Stimulated activated effector memory CD8-positive, alpha-beta T cell treated with anti-CD3 and anti-CD28 coated beads, Interleukin-12 subunit alpha, Interleukin-12 subunit beta, amount 100 ng/mL, for 72 hours (primary cell): ENCODE measurements around the gene SLC31A2.

ENCODE experiments used
- ATAC-seq: fragments of 150-1000 bp; cut with Tn5 transposase; 2 replicates; pipeline ENCODE4 v1.10.0; 2021
- DNase-seq, 2 donors: peaks; one replicate each; pipeline ENCODE4 v3.0.0; 2021 to 2022; ENCODE audit warnings: low spot score in 2 of 2
- H3K27ac Mint-ChIP-seq: one replicate; pipeline ENCODE4 v1.8.0; 2022; ENCODE audit warnings: mild to moderate bottlenecking, mixed read lengths
- H3K36me3 Mint-ChIP-seq: one replicate; pipeline ENCODE4 v1.8.0; 2022; ENCODE audit warnings: mild to moderate bottlenecking, mixed read lengths
- H3K4me1 Mint-ChIP-seq: one replicate; pipeline ENCODE4 v1.8.0; 2022; ENCODE audit warnings: mixed read lengths
- H3K4me3 Mint-ChIP-seq: one replicate; pipeline ENCODE4 v1.8.0; 2022; ENCODE audit warnings: mild to moderate bottlenecking, mixed read lengths
- H3K9me3 Mint-ChIP-seq: one replicate; pipeline ENCODE4 v1.8.0; 2022; ENCODE audit warnings: mixed read lengths

The SLC31A2 gene

GRCh38 chr9:113164536-113165300 lies 13.9 kb downstream of the SLC31A2 start:
- Mint-ChIP-seq H3K27ac (no peak overlapping the region), H3K9me3 (no peaks in the 10 kb centered on the region), H3K4me3 (no peak overlapping the region), H3K4me1 (peaks cover 5% of the 10 kb centered on the region), H3K36me3 (peaks cover 90% of the 10 kb centered on the region)
- no peak for ATAC-seq
- DNase-seq = no peak

GRCh38 chr9:113166039-113166438 lies 15.2 kb downstream of the SLC31A2 start:
- Mint-ChIP-seq H3K4me3 (no peak overlapping the region), H3K36me3 (peaks cover 90% of the 10 kb centered on the region), H3K27ac (peak overlapping the region; percentile 53), H3K9me3 (no peaks in the 10 kb centered on the region), H3K4me1 (no peaks in the 10 kb centered on the region)
- DNase-seq (no peak), ATAC-seq (no peak)

GRCh38 chr9:113168809-113169208 lies 18.0 kb downstream of the SLC31A2 start:
- Mint-ChIP-seq H3K36me3 (peaks cover 99% of the 10 kb centered on the region), H3K4me1 (no peaks in the 10 kb centered on the region), H3K27ac (peak overlapping the region; percentile 82), H3K9me3 (no peaks in the 10 kb centered on the region), H3K4me3 (no peak overlapping the region)
- DNase-seq (no peak), ATAC-seq (no peak)

GRCh38 chr9:113173341-113173740 lies 22.5 kb downstream of the SLC31A2 start:
- no peaks in the 10 kb centered on the region for H3K9me3 Mint-ChIP-seq
- H3K27ac Mint-ChIP-seq = no peak overlapping the region
- no peaks in the 10 kb centered on the region for H3K4me1 Mint-ChIP-seq
- no peak overlapping the region for H3K4me3 Mint-ChIP-seq
- H3K36me3 Mint-ChIP-seq = peaks cover 100% of the 10 kb centered on the region
- DNase-seq (no peak), ATAC-seq (no peak)

- Mint-ChIP-seq H3K36me3 (peaks cover 100% of the 10 kb centered on the region), H3K9me3 (no peaks in the 10 kb centered on the region)
- no peak for DNase-seq
Measured at GRCh38 chr9:113176803-113177202, 26.0 kb downstream of the SLC31A2 start.

GRCh38 chr9:113177251-113177650 lies 26.4 kb downstream of the SLC31A2 start:
- Mint-ChIP-seq H3K36me3 (peaks cover 100% of the 10 kb centered on the region), H3K9me3 (no peaks in the 10 kb centered on the region), H3K27ac (no peak overlapping the region), H3K4me3 (no peak overlapping the region), H3K4me1 (no peaks in the 10 kb centered on the region)
- ATAC-seq (no peak), DNase-seq (no peak)

More at GRCh38 chr9:113176803-113177202, 26.0 kb downstream of the SLC31A2 start:
- Mint-ChIP-seq H3K27ac (no peak overlapping the region), H3K4me1 (no peaks in the 10 kb centered on the region), H3K4me3 (no peak overlapping the region)
- no peak for ATAC-seq

- ATAC-seq = no peak
- Mint-ChIP-seq H3K4me3 (no peak overlapping the region), H3K27ac (peak overlapping the region; percentile 6)
Measured at GRCh38 chr9:113178087-113178486, 27.3 kb downstream of the SLC31A2 start.

GRCh38 chr9:113179839-113180238 lies 29.0 kb downstream of the SLC31A2 start:
- ATAC-seq (no peak), DNase-seq (no peak)
- H3K36me3 Mint-ChIP-seq = peaks cover 100% of the 10 kb centered on the region
- no peaks in the 10 kb centered on the region for H3K4me1 Mint-ChIP-seq
- H3K4me3 Mint-ChIP-seq = no peak overlapping the region
- no peak overlapping the region for H3K27ac Mint-ChIP-seq
- H3K9me3 Mint-ChIP-seq = no peaks in the 10 kb centered on the region

More at GRCh38 chr9:113178087-113178486, 27.3 kb downstream of the SLC31A2 start:
- no peaks in the 10 kb centered on the region for H3K4me1 Mint-ChIP-seq
- peaks cover 100% of the 10 kb centered on the region for H3K36me3 Mint-ChIP-seq
- DNase-seq = no peak
- H3K9me3 Mint-ChIP-seq = no peaks in the 10 kb centered on the region

GRCh38 chr9:113181165-113181564 lies 30.4 kb downstream of the SLC31A2 start:
- DNase-seq (no peak), ATAC-seq (no peak)
- Mint-ChIP-seq H3K4me1 (no peaks in the 10 kb centered on the region), H3K9me3 (no peaks in the 10 kb centered on the region), H3K36me3 (peaks cover 100% of the 10 kb centered on the region), H3K4me3 (no peak overlapping the region), H3K27ac (peak overlapping the region; percentile 18)

GRCh38 chr9:113183956-113184488 lies 33.2 kb downstream of the SLC31A2 start:
- DNase-seq (no peak), ATAC-seq (peak; percentile 37)
- H3K4me1 Mint-ChIP-seq = no peaks in the 10 kb centered on the region
- H3K27ac Mint-ChIP-seq = peak overlapping the region; percentile 50
- H3K9me3 Mint-ChIP-seq = no peaks in the 10 kb centered on the region
- H3K4me3 Mint-ChIP-seq = no peak overlapping the region
- peaks cover 100% of the 10 kb centered on the region for H3K36me3 Mint-ChIP-seq

GRCh38 chr9:113184539-113184938 lies 33.7 kb downstream of the SLC31A2 start:
- Mint-ChIP-seq H3K9me3 (no peaks in the 10 kb centered on the region), H3K4me3 (no peak overlapping the region), H3K27ac (peak overlapping the region; percentile 50), H3K4me1 (no peaks in the 10 kb centered on the region), H3K36me3 (peaks cover 100% of the 10 kb centered on the region)
- DNase-seq = no peak
- ATAC-seq = no peak

GRCh38 chr9:113185271-113185670 lies 34.5 kb downstream of the SLC31A2 start:
- H3K4me1 Mint-ChIP-seq = no peaks in the 10 kb centered on the region
- H3K9me3 Mint-ChIP-seq = no peaks in the 10 kb centered on the region
- no peak for ATAC-seq
- H3K4me3 Mint-ChIP-seq = no peak overlapping the region
- peaks cover 100% of the 10 kb centered on the region for H3K36me3 Mint-ChIP-seq
- DNase-seq = no peak
- H3K27ac Mint-ChIP-seq = peak overlapping the region; percentile 50

- Mint-ChIP-seq H3K4me3 (no peak overlapping the region), H3K9me3 (no peaks in the 10 kb centered on the region), H3K27ac (peak overlapping the region; percentile 51), H3K4me1 (no peaks in the 10 kb centered on the region), H3K36me3 (peaks cover 100% of the 10 kb centered on the region)
- ATAC-seq (no peak), DNase-seq (no peak)
Measured at GRCh38 chr9:113186137-113186755, 35.4 kb downstream of the SLC31A2 start.

GRCh38 chr9:113187929-113188595 lies 37.3 kb downstream of the SLC31A2 start:
- Mint-ChIP-seq H3K4me3 (no peak overlapping the region), H3K36me3 (peaks cover 100% of the 10 kb centered on the region), H3K4me1 (no peaks in the 10 kb centered on the region), H3K27ac (peak overlapping the region; percentile 51), H3K9me3 (no peaks in the 10 kb centered on the region)
- ATAC-seq (no peak), DNase-seq (no peak)

GRCh38 chr9:113192455-113192854 lies 41.6 kb downstream of the SLC31A2 start:
- Mint-ChIP-seq H3K4me1 (no peaks in the 10 kb centered on the region), H3K9me3 (no peaks in the 10 kb centered on the region), H3K27ac (no peak overlapping the region), H3K36me3 (peaks cover 99% of the 10 kb centered on the region), H3K4me3 (no peak overlapping the region)
- DNase-seq (no peak), ATAC-seq (no peak)
